ENCODE results near the gene C1S.
"Not testable (repeated sequence)": the region's sequence is repeated elsewhere in the genome, so short reads cannot be mapped to it uniquely, and the experiment has no call there.

The C1S gene

DNA sequence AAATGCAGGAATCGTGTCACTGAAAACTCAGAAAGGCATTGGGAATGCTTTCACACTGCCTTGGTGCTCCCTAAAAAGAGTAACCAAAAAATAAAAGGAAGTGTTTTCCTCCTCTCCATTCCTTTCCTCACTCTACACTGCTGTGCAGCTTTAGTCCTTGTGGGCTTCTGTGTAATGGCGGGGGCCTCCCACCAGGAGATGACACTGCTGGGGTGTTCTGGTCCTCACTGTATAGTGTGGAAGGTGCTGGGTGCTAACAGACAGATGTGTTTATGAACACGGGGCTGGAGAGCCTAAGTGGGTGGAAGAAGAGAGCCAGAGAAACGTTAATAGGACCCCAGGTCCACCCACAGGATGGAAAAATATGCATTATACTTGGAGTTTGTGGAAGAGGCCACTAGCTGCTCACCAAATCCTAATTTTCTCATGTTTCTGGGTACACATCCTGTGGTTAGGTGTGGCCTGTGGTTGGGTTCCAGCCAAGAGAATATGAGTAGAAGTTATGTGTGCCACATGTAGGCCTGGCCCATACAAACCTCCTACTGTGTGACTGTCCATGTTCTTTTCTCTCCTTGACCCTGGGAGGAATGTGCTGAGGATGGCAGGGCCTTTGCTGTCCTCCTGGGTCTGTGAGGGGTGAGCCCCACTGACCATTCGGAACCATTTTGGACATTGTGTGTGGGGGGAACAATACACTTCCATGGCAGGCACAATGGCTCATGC, 14.0 kb upstream of the C1S start:
- DNase-seq (ENCODE audit: low spot score), result no peak

DNA sequence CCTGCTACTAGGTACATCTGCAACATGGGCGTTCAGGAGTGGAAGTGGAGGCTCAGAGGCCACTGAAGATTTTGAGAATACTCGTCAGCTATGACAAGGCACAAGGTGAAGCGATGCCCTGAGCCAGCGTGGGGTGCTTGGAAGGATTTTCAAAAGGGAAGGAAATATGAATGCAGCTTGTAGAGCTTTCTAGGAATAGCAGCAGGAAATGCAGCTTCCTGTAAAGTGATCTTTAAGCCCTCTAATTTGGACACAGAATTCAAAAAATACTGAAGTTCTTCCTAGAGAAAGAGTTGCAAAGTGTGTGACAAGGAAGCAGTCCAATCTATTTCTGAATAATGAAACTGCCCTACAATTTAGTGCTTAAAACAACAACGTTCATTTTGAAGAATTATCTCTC, 13.2 kb upstream of the C1S start:
- no peak for DNase-seq (ENCODE audit: low spot score)

DNA sequence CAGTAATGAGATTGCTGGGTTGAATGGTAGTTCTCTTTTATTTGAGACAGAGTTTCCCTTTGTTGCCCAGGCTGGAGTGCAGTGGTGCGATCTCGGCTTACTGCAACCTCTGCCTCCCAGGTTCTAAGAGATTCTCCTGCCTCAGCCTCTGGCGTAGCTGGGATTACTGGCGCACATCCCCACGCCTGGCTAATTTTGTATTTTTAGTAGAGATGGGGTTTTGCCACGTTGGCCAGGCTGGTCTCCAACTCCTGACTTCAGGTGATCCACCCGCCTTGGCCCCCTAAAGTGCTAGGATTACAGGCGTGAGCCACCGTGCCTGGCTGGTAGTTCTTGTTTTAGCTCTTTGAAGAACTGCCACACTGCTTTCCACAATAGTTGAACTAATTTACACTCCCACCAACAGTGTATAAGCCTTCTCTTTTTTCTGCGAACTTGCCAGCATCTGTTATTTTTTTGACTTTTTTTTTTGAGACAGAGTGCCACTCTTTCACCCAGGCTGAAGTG, 11.0 kb upstream of the C1S start:
- not testable (repeated sequence) for DNase-seq (ENCODE audit: low spot score)

DNA sequence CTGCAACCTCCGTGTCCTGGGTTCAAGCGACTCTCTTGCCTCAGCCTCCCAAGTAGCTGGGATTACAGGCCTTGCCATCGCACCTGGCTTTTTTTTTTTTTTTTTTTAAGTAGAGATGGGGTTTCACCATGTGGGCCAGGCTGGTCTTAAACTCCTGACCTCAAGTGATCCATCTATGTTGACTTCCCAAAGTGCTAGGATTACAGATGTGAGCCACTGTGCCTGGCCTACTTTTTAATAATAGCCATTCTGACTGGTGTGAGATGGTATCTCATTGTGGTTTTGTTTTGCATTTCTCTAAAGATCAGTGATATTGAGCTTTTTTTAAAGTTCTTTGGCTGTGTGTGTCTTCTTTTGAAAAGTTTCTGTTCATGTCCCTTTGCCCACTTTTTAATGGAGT, 10.5 kb upstream of the C1S start:
- not testable (repeated sequence) for DNase-seq (ENCODE audit: low spot score)

DNA sequence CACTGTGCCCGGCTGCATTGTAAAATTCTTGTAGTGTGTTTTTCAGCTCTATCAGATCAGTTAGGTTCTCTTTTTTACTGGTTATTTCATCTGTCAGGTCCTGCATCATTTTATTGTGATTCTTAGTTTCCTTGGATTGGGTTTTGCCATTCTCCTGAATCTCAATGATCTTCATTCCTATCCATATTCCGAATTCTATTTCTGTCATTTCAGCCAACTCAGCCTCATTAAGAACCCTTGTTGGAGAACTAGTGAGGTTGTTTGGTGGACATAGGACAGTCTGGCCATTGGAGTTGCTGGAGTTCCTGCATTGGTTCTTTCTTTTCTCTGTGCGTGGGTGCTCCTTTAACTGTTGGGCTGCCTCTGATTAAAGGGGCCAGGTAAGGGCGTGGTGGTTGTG, 5.6 kb upstream of the C1S start:
- no peak for DNase-seq (ENCODE audit: low spot score)

DNA sequence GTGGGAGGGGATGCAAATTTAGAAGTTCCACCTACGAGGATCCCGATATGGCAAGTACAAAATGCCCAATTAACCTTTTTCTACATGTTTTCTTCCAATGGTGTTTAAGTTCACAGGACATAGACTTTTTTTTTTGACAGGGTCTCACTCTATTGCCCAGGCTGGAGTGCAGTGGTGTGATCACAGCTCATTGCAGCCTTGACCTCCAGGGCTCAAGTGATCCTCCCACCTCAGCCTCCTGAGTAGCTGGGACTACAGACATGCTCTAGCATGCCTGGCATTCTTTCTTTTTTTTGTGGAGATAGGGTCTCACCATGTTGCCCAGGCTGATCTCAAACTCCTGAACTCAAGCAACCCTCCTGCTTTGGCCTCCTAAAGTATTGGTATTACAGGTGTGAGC, 4.8 kb upstream of the C1S start:
- not testable (repeated sequence) for DNase-seq (ENCODE audit: low spot score)

DNA sequence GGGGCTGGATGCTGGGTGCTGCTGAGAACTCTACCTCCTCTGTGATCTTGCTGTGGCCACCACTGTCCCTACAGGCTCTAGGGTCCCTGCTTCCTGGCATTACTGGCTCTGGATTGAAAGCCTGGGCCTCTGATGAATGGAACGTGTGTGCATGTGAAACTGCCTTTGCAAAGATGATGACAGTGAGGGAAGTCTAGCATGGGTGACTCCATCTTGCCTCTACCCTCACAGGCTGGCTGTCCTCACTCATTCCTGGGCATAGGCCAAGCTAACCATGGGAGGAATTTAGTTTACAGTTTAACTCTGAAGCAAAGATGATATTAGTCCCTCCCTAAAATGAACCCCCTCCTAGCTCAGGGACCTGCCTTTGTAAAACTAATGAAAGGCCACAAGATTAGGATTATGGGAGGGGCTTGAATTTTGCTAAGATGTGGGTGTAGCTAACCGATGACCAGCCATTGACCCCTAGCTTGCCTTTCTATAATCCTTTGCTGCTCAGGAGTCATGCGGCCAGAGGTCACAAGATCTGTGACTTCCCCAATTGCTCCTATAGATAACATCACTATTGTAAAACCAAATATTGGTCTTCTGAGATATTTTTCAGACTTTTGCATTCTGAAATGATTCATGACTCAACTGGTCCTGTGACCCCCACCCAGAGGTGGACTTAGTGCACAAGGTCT, 2.2 kb upstream of the C1S start:
- no peak for DNase-seq (ENCODE audit: low spot score)

DNA sequence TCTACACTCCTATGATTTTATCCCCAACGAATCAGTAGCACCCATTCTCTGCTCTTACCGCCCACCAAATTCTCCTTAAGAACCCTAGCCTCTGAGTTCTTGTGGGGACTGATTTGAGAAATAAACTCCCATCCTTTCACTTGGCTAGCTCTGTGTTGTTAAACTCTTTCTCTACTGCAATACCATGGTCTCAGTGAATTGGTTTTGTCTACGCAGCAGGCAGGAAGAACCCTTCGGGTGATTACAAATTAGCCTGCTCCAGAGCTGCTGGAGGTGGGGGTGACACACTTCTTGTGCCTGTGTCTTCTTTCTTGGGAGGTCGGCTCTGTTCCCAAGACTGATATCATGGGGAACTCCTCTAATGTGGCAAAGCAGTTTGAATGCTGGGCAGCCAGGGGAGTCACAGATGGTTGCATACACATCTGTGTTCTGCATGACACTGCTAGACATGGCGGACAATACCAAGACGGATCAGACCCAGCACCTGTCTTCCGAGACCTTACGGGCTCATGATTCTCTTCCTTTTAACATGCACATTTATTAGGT, 1.6 kb upstream of the C1S start:
- DNase-seq (ENCODE audit: low spot score), result no peak

DNA sequence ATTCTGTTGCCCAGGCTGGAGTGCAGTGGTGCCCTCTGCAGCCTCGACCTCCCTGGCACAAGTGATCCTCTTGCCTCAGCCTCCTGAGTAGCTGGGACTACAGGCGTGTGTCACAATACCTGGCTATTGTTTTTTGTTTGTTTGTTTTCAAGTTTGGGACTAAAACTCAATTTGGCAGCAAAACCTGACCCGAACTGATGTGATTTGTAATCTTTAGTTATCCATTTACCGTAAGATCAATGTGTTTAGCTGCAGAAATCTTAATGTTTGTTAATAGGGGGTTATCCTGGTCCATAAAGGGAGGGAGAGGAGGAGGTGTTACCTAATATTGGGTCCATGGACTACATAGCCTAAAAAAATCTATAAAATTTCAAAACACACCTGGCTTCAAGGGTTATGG, 738 bp upstream of the C1S start:
- DNase-seq (ENCODE audit: low spot score), result no peak

DNA sequence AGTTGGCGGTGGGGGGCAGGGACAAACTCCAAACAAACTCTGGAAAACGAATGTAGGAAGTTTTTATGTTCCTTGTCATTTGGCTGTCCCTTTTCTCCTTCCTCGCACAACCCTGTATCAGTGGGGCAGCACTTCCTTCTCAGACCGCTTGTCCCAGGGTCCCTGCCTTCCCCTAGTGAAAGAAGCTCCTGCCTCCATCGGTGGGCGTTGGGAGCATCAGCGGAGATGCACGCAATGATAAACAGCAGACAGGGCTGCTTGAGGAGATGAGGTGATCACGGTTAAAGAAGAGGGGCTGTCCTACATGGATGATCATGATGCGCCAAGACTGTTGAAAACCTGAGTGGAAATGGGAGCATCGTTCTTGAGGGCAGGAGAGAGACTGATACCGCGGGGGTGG, 620 bp downstream of the C1S start:
- no peak for DNase-seq (ENCODE audit: low spot score)

DNA sequence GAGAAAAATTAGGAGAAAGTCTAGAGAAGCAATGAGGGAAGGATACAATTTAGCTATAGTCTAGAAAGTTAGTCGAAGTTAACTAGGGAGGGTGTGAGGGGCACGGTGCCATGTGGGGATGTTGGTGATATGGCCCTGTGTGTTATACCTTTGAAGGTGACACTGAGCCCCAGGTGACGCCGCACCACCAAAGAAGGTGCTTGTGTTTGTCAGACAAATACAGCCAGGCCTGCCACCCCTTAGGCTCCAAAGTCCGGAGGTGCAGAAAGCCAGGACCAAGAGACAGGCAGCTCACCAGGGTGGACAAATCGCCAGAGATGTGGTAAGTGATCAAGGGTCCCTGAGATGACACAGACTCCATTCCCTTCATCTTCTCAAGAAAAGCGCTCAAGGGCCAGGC, 1.1 kb downstream of the C1S start:
- DNase-seq (ENCODE audit: low spot score), result no peak

DNA sequence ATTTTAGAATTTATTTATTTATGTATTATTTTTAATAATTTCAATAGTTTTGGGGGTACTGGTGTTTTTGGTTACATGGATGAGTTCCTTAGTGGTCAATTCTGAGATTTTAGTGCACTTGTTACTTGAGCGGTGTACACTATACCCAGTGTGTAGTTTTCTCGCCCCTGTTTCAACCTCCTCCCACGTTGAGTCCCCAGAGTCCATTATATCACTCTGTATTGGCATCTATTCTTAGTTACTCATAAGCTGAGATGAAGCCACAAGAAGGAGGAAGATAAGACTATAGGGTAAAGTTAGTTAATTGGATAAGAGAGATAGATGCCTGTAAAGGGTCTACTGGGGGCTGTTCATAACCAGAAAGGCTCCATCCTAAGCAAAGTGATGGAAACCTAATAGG, 4.0 kb downstream of the C1S start:
- DNase-seq (ENCODE audit: low spot score), result no peak

DNA sequence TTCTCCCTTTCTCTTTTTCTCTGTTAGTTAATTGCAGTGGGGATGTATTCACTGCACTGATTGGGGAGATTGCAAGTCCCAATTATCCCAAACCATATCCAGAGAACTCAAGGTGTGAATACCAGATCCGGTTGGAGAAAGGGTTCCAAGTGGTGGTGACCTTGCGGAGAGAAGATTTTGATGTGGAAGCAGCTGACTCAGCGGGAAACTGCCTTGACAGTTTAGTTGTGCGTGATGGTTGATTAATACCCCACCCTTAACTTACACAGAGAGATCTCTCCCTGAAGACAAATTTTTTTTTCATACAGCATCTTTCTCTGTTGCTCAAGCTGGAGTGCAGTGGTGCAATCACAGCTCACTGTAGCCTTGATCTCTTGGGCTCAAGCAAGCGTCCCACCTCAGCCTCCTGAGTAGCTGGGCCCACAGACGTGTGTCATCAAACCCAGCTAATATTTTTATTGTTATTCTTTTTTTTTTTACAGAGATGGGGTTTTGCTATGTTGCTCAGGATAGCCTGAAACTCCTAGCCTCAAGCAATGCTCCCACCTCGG, 4.6 kb downstream of the C1S start:
- no peak for DNase-seq (ENCODE audit: low spot score)

DNA sequence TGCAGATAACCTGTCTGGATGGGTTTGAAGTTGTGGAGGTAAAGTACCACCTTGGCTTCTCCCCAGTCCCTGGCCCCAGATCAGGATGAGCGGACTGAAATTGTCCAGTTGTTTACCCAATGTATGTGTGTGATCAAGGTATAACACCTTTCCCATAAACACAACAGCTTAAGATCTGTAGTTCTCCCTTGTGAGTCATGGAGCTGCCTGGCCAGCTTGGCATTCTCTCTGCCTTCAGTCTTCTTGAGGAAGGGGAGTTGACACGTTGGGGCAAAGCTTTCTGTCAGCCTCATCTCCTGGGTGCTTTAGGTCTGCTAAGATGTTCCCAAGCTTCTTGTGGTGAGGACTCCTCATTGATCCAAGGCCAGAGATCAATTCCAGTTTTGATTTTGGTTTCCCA, 6.1 kb downstream of the C1S start:
- DNase-seq (ENCODE audit: low spot score), result no peak

DNA sequence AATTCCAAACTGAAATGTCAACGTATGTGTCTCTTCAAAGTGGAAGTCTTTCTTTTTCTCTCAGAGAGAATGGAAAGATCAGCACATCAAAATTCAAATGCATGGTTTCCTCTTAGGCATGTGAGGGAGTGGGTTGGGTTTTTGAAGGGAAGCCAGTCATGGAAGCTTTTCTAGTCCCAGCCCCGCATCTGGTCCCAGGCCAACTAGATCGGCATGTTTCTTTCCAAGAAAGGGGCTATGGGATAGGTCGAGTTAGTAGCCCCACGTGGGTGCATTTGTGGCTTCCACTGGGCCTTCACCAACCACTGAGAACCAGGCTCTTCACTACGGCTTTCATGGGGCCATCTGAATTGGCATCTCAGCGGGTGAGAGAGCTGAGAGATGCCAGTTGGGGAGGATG, 6.6 kb downstream of the C1S start:
- no peak for DNase-seq (ENCODE audit: low spot score)

DNA sequence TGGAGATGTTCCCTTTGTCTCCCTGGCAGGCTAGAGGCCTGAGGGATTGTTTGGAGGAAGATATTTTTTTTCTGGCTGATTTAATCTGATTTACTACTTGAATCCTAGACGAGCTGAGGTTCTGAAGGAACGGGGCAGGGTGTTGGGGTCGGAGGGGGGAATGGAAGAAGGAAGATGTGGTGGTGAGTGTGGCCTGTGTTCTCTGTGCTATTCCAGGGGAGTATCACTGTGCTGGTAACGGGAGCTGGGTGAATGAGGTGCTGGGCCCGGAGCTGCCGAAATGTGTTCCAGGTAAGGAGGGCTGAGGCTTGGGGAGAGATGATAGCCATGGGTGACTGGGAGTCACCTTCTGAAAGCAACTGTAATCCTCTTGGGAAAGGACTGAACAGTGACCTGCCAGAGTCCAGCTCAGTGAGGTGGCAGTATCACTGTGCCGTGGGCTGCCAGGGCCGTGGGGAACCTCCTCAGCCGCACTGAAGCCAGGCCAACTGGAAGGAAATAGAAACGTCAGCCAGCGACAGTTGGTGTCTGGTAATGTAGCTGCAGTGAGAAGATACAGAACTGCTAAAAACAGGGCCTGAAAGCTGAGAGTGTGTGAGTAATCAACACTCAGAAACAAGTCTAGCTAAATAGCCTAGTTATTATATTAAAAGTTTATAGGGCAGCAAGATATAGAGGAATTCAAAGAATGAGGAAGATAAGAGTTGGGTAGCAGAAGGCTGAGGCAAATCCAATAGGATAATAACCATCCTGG, 7.9 kb downstream of the C1S start:
- peak; percentile 90 for DNase-seq (ENCODE audit: low spot score)

DNA sequence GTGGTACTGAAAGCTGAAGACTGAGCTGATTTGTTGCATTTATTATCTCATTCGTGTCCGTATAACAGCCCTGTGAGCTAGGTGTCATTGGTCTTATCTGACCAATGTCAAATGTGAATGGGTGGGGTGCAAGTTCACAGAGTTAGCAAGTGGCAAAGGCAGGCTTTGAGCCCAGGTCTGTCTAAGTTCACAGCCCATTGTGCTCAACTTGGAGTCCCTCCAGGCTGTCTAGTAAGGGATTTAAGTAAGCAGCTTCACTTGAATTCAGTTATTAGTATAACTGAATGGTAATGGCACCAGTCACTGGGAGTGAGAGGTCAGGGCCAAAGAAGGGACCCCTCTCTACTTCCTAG, 8.5 kb downstream of the C1S start:
- DNase-seq (ENCODE audit: low spot score), result peak; percentile 6

DNA sequence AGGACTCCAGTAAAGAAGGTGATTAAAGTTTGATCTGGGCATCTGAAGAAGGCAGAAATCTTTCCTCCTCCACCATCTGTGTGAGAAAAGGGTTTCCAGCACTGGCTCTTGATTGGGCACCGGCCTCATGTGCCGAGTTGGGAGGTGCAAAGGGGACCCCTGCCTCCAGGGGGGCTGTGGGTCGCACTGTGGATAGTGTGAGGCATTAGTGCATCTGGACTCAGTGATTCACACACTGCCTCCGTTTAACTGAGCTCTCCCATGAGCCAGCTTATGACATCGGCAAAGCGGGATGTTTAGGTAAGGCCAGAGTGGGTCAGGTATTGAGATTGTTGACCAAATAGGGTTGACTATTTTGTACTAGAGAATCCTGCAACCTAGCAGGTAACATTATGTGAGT, 8.9 kb downstream of the C1S start:
- DNase-seq (ENCODE audit: low spot score), result no peak

DNA sequence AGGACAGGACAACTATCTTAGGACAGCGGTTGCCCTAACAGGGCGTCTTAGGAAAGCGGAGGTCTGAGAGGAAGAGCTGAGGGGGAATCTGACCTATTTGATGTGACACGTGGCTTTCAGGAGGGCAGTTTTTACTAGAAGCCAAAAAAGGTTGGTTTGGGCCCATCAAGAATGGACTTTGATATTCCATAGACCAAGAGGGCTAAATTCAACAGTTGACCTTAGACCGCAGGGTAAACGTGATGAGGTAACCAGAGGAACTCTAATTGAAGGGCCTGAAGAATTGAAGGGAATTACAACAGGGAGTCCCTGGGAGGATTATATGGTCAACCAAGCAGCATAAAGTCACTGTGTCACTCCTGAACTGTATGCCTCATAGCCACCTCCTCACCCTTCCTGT, 11.5 kb downstream of the C1S start:
- no peak for DNase-seq (ENCODE audit: low spot score)

DNA sequence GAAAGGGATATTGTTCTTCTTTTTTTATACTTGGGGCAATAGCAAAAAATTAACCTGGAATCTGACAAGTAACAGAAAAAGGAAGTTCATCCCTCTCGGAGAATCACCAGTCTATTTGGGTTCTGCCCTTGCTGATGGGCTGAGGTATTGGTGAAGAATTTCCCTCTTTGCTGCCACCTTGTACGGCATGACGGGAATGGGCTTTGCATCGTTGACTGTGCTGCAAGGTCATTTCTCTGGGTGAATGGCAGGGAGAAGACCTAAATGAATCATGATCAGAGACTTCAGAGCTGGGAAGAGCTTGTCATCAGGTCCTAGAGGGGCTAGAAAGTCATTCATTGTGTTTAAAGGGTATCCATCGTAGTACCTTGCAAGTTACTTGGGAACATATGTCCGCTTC, 12.0 kb downstream of the C1S start:
- no peak for DNase-seq (ENCODE audit: low spot score)

DNA sequence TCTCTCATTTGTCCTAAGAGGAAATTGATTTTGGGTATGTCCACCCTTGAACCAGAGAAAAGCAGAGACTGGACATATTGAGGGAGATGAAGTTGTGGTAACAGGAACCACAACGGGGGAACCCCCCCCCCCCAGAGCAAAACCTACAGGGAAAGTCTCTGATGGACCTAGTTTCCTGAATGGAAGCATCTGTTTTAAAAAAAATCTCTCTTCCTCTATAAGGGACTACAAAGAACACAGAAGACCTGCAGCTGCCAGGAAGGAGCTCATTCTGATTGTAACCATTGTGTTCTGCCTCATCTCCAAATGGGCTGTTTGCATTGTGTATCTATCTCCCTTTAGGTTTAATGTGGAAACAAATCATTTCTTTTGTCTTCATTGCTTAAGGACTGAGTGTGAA, 13.4 kb downstream of the C1S start:
- no peak for DNase-seq (ENCODE audit: low spot score)

DNA sequence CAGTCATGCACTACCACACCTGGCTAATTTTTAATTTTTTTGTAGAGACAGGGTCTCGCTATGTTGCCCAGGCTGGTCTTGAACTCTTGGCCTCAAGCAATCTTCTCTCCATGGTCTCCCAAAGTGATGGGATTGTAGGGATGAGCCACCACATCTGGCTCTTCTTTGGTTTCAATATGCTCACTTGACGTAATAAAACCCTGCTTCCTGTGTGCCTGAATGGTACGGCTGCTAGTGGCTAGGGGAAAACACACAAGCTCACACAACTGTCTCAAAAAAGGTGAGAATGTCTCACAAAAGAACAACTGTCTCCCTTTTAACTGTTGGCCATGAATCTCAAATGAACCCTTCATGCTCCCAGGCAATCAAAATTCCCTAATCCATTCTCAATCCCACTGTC, 15.0 kb downstream of the C1S start:
- DNase-seq (ENCODE audit: low spot score), result no peak

DNA sequence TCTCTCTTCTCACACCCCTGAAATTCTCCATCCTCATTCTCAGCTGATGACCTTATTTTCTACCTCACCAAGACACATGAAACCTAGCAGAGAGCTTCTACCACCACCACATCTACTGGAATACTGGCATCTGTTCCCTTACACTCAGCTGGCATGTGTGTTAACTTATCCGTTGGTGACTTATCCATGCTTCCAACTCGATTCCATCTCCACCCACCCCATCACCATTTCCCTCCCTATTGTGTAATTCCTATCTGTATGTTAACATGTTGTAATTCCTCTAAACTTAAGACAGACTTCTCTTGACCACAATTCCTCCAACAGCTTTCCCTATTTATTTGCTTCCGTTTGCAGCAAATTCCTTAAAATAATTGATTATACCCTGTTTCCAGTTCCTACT, 15.4 kb downstream of the C1S start:
- no peak for DNase-seq (ENCODE audit: low spot score)
